GM12801 (cell line): Measurements from ENCODE around the gene MACO1.

ENCODE experiments used
- TF ChIP-seq, protein P1 (sequence below): IDR thresholded peaks from one replicate; pipeline ENCODE4 v1.5.1; 2011; ENCODE audit warnings: control low read depth; ENCODE audit not compliant: insufficient read length; ENCODE audit errors: extremely low read depth

The MACO1 gene

DNA sequence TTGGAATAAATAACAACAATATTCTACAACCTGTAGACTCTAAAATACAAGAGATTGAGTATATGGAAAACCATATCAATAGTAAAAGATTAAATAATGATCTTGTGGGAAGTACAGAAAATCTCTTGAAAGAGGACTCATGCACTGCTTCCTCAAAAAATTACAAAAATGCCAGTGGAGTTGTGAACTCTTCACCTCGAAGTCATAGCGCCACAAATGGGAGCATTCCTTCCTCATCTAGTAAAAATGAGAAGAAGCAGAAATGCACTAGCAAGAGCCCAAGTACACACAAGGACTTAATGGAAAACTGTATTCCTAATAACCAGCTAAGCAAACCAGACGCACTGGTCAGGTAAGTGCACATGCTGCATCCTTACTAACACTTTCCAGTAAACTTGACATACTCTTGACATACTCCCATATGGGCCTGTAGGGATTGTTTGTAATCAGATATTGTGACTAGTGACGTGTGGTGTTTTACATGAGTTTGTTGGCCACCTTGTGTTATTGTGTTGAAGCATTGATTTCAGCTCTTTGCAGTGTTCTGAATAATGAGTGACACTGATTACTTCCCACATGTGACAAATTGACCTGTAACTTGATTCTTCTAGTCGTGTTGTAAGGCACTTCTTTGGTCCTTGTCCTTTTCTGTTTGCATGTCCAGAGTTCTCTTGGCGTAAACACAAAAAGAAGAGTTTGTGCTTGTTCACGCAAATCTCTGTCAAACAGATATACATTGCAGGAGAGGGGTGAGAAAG is 28.0 kb downstream of the MACO1 start:
- TF ChIP-seq, protein P1, sequence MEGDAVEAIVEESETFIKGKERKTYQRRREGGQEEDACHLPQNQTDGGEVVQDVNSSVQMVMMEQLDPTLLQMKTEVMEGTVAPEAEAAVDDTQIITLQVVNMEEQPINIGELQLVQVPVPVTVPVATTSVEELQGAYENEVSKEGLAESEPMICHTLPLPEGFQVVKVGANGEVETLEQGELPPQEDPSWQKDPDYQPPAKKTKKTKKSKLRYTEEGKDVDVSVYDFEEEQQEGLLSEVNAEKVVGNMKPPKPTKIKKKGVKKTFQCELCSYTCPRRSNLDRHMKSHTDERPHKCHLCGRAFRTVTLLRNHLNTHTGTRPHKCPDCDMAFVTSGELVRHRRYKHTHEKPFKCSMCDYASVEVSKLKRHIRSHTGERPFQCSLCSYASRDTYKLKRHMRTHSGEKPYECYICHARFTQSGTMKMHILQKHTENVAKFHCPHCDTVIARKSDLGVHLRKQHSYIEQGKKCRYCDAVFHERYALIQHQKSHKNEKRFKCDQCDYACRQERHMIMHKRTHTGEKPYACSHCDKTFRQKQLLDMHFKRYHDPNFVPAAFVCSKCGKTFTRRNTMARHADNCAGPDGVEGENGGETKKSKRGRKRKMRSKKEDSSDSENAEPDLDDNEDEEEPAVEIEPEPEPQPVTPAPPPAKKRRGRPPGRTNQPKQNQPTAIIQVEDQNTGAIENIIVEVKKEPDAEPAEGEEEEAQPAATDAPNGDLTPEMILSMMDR: no peak

DNA sequence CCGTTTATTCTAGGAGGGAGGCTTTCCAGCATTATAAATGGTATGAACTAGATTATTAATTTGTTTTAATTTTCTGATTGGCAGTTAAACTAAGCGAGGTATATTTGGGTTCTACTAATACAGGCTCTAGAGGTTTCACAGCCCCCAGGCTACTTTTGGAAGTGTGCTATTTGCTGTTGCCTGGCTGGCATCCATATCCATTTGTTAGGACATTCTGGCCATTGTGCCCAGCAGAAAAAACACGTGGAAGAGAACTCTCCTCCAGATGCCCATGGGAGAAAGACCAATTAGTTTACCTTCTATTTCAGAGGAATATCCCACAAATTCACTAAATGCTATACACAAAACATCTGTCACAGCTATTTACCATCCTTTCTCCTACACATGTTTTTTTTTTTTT is 29.3 kb downstream of the MACO1 start:
- TF ChIP-seq, protein P1: no peak

DNA sequence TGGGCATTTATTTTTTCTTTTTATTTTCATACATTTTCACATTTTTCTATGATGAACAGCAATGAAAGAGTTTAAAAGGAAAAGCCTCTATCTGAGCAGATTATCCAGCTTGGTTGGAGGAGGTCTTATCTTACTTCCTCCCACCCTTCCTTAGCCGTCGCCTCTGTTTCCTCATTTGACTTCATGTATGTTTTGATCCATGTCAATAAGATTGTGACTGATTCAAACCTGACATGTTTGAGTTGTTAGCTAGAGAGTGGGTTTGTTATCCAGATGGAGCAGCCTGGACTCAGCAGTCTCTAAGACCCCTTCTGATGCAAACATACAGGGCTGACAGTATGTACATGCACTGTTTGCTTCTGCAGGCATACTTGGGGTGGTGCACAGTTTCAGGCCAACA is 31.2 kb downstream of the MACO1 start:
- TF ChIP-seq, protein P1: no peak

DNA sequence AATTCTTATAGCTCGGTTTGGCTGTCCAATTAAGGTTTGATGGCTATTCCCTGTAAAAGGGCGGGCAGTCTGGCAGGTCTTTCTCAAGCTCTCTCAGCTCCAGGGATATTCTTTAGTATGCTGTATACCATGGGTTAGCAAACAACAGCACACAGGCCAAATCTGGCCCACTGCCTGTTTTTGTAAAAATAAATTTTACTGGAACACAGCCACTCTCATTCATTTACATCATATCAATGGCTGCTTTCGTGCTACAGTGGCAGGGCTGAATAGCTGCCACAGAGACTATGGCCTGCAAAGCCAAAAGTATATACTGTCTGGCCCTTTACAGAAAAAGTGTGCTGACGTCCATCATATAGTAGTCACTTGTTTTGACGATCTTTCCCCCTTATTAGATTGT is 32.0 kb downstream of the MACO1 start:
- TF ChIP-seq, protein P1: no peak

DNA sequence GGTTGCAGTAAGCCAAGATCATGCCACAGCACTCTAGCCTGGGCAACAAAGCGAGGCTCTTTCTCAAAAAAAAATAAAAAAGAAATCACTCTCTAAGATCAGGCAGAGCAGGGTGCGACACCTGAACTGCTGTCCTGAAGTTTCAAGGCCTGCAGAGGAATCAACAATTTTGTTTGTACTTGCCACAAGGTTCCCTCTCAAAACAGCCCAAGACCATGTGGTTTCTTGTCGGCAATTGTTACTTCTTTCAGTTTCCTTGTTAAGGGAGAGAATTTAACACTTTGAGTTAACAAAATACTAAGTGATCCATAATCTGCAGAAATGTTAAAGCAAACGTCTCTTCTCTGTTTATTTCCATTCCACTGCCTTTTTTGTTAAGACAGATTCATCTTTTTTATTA is 36.5 kb downstream of the MACO1 start:
- TF ChIP-seq, protein P1: no peak

DNA sequence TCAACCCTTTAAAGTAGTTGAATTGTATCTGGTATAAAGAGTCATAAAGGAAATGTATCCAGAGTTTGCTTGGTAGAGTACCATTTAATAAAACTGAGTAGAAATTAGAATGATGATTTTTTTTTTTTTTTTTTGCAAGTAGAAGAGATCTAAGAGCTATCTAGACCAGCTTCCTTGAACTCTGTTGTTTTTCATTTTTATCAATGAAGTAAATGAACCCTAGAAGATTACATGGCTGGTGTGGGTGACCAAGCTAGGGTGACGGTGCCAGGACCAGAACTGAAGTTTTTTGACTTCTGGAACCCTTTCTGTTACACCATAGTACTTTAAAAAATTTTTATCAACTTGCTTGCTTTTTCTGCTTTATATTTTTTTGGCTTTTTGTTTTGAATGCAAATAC is 36.9 kb downstream of the MACO1 start:
- TF ChIP-seq, protein P1: no peak

DNA sequence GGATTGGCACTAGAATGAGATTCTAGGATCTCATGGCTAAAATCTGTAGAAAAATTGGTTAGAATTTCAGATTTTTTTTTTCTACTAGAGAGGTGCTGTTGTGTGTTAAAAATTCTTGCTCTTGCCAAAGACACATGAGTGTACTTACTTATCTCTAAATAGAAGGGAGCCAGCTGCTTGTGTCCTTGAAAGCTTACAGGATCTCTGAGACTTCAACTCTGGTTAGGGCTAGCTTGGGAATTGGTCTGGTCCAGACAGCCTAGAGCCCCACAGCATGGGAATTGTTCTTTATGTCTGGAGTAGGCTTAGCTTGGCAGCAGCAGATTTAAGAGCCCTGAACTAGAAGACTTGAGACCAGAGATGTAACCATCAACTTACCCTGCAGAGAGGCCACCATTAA is 37.3 kb downstream of the MACO1 start:
- TF ChIP-seq, protein P1: no peak
